BE2C (cell line): ENCODE measurements around the gene CABP7.

Source experiments
- DNase-seq: peaks from one replicate; pipeline ENCODE4 v3.0.0-alpha.2; 2020
- H3K27me3 ChIP-seq: fragments of 250-450 bp; sonication (Bioruptor Pico); 2 replicates; pipeline ENCODE4 v1.5.1; 2020; ENCODE audit warnings: mild to moderate bottlenecking
- H3K36me3 ChIP-seq: fragments of 250-450 bp; sonication (Bioruptor Pico); 2 replicates; pipeline ENCODE4 v1.5.1; 2020; ENCODE audit warnings: mild to moderate bottlenecking
- H3K4me1 ChIP-seq: fragments of 250-450 bp; sonication (Bioruptor Pico); 2 replicates; pipeline ENCODE4 v1.5.1; 2020
- H3K4me3 ChIP-seq: 2 replicates; pipeline ENCODE4 v1.5.1; 2011; ENCODE audit warnings: low read depth, low read length
- H3K9me3 ChIP-seq: fragments of 250-450 bp; sonication (Bioruptor Pico); 2 replicates; pipeline ENCODE4 v1.5.1; 2020
- TF ChIP-seq, protein P1 (sequence below): IDR thresholded peaks from 2 replicates; pipeline ENCODE4 v1.5.1; 2012; ENCODE audit warnings: mild to moderate bottlenecking, low read depth, low read length

CABP7 gene

DNA sequence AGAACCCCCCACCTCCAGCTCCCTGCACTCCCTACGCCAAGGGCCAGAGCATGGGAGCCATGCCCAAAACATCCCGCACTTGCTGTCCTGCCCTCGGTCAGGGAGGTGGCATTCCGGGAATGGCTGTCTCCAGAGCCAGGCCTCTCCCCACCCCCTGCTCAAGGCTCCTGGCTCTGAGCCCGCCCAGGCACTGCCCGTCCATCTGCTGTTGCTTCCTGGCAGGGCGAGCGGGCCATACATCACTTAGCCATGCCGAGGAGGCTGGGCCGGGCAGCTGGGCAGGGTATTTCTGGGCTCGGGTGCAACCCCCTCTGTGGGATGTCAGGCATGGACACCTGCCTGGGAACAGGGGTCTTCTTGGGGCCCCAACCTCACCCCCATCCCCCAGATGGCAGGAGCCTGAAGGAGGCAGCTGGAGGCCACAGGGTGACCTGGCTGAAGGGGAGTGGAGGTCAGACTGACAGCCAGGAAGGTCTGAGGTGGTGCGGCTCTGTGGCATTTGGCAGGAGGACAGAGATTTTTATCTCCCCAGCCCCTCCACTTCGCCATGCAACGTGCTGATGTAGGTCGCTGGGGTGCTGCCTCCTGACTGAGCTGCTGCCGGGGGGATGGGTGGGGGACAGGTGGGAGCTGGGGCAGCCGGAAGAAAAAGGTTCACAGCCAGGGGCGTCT lies 8.7 kb upstream of the CABP7 start:
- peaks cover 41% of the 10 kb centered on the region for H3K4me1 ChIP-seq
- peak overlapping the region; percentile 5; the same call in 1 of the 2 replicates for H3K4me3 ChIP-seq
- peak; percentile 88 for DNase-seq
- no peaks in the 10 kb centered on the region for H3K36me3 ChIP-seq
- no peaks in the 10 kb centered on the region for H3K27me3 ChIP-seq
- TF ChIP-seq, protein P1, sequence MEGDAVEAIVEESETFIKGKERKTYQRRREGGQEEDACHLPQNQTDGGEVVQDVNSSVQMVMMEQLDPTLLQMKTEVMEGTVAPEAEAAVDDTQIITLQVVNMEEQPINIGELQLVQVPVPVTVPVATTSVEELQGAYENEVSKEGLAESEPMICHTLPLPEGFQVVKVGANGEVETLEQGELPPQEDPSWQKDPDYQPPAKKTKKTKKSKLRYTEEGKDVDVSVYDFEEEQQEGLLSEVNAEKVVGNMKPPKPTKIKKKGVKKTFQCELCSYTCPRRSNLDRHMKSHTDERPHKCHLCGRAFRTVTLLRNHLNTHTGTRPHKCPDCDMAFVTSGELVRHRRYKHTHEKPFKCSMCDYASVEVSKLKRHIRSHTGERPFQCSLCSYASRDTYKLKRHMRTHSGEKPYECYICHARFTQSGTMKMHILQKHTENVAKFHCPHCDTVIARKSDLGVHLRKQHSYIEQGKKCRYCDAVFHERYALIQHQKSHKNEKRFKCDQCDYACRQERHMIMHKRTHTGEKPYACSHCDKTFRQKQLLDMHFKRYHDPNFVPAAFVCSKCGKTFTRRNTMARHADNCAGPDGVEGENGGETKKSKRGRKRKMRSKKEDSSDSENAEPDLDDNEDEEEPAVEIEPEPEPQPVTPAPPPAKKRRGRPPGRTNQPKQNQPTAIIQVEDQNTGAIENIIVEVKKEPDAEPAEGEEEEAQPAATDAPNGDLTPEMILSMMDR, result no peak
- no peaks in the 10 kb centered on the region for H3K9me3 ChIP-seq

DNA sequence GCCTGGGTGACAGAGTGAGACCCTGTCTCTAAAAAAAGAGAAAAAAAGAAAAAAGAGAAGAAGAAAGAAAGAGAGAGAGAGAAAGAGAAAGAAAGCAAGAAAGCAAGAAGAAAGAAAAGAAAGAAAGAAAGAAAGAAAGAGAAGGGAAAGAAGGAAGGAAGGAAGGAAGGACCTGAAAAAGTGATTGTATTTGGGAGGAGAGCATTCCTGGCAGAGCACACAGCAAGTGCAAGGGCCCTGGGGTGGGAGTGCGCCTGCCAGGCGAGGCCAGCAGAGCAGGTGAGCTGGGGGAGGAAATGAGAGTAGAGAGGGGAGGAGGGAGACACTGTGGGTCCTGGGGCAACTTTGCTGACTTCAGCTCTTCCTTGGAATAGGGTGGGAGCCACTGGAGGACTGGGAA lies 7.7 kb upstream of the CABP7 start:
- H3K4me3 ChIP-seq, result no peak overlapping the region
- H3K36me3 ChIP-seq, result no peaks in the 10 kb centered on the region
- TF ChIP-seq, protein P1, result no peak
- peaks cover 30% of the 10 kb centered on the region for H3K4me1 ChIP-seq
- H3K27me3 ChIP-seq, result no peaks in the 10 kb centered on the region
- no peak for DNase-seq
- no peaks in the 10 kb centered on the region for H3K9me3 ChIP-seq

DNA sequence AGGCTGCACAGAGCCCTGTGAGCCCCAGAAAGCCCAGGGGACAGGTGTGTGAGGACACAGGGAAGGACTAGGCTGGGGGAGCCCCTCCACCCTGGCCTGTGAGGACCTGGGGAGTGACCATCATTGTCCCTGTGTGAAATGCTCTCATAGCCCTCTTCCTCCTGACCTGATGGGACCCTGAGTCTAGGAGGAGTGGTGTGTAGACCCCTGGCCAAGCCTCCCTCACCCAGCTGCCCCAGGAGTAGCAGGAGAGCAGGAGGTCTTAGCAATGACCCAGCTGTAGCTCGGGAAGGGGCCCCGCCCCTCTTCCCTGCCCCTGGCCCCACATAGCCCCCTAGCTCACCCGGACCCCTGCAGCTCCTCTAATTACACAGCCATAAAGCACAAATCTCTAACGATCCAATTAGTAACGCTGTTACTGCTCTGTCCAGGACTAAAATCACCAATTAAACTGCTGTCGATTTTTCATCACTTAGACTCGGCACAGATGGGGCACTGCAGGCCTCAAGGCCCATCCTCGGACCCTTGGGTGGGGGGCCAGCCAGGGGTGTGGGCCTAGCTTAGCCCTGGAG lies 6.6 kb upstream of the CABP7 start:
- Histone ChIP-seq H3K4me1 (peaks cover 28% of the 10 kb centered on the region), H3K27me3 (no peaks in the 10 kb centered on the region), H3K36me3 (no peaks in the 10 kb centered on the region), H3K9me3 (no peaks in the 10 kb centered on the region), H3K4me3 (no peak overlapping the region)
- TF ChIP-seq, protein P1, result no peak
- DNase-seq, result no peak

DNA sequence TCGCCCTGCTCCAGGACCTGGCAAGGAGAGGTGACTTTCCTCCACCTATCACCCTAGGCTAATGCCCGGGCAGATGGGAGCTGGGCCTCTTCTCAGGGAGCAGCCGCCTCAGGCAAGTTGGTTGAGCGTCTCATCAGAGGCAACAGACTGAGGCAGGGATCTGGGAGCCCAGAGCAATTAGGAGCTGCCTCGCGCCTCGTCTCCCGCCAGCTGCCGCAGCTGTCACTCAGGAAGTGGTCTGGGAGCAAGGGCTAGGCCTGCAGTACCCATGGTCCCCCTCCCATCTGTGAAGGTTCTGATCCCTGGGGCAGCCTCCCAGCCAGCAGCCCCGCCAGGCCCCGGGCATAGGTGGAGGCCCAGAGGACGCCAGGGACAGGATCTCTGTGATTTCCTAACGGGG lies 4.6 kb upstream of the CABP7 start:
- Histone ChIP-seq H3K36me3 (no peaks in the 10 kb centered on the region), H3K4me1 (peaks cover 36% of the 10 kb centered on the region), H3K27me3 (peaks cover 11% of the 10 kb centered on the region), H3K4me3 (no peak overlapping the region), H3K9me3 (no peaks in the 10 kb centered on the region)
- peak; percentile 82 for DNase-seq
- TF ChIP-seq, protein P1, result no peak

DNA sequence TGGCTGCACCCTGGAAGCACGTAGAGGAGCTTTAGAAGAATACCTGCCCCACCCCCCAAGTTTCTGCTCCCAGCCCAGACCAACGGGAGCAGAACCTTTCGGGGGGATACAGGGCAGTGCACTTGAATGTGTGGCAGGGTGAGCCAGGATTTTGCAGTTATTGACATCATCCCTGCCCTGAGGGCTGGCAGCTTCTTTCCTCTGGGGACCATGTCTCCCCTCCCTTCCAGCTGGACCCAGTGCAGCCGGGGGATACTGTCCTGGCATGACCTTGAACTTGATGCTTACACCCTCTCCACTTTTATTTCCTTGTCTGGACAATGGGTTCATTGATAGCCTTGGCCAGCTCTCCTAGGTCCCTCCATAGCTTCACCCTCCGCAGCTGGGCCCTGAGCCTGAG lies 4.1 kb upstream of the CABP7 start:
- TF ChIP-seq, protein P1, result no peak
- peak; percentile 54 for DNase-seq
- Histone ChIP-seq H3K36me3 (no peaks in the 10 kb centered on the region), H3K27me3 (peaks cover 15% of the 10 kb centered on the region), H3K9me3 (no peaks in the 10 kb centered on the region), H3K4me3 (no peak overlapping the region), H3K4me1 (peaks cover 36% of the 10 kb centered on the region)

DNA sequence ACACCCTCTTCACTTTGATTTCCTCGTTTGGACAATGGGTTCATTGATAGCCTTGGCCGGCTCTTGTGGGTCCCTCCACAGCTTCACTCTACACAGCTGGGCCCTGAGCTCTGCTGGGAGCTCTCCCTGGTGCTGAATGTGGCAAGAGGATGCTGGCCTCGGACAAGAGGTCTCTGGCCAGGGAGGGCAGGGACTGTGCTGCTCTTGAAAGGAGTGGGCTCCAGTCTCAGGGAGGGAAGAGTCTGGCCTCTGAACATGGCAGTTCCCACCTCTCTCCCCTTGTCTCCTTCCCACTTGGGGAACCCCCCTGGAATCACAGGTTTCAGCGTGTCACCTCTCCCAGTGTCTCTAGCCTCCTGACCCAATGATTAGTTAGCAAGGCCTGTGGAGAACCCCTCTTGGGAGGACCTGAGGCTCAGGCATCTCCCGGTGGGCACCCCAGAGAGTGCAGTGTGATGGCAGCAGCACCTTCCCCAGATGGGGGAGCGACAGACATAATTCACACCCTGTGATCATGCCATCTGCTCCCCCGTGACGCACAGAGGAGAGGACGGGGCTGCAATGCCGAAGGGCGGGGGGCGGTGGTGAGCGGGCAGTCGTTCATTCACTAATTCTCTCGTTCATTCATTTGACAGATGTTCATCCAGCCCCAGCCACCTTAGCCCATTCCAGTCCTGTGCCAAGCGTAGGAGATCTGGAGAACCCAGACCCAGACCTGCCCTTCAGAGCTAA lies 2.8 kb upstream of the CABP7 start:
- Histone ChIP-seq H3K9me3 (no peaks in the 10 kb centered on the region), H3K4me1 (peaks cover 33% of the 10 kb centered on the region), H3K27me3 (peaks cover 24% of the 10 kb centered on the region), H3K4me3 (no peak overlapping the region), H3K36me3 (no peaks in the 10 kb centered on the region)
- TF ChIP-seq, protein P1, result no peak
- no peak for DNase-seq
